Activated CD8-positive, alpha-beta T cell treated with anti-CD3 and anti-CD28 coated beads for 36 hours (primary cell): ENCODE results near the gene FRYL. TPM values are rescaled to one million over a fixed set of nuclear protein-coding genes. Genes with fewer than 3 reads are reported as not detected.

ENCODE experiments used
- ATAC-seq: fragments of 200-7000 bp; cut with Tn5 transposase; one replicate; pipeline ENCODE4 v1.10.0; 2021; ENCODE audit warnings: mild to moderate bottlenecking, moderate library complexity
- CTCF ChIA-PET: fragments of 350-600 bp; sonication (Branson Sonifier 250); formaldehyde crosslinking; loops from one replicate; lab custom pipeline; 2021; ENCODE audit warnings: antibody characterized with exemption; lab: Charles Lee
- POLR2A ChIA-PET: fragments of 350-600 bp; sonication (Branson Sonifier 250); formaldehyde crosslinking; loops from one replicate; lab custom pipeline; 2021; ENCODE audit warnings: antibody characterized with exemption; lab: Charles Lee
- DNase-seq: peaks from one replicate; pipeline ENCODE4 v3.0.0-alpha.2; 2020
- H3K27ac Mint-ChIP-seq: one replicate; pipeline ENCODE4 v1.8.0; 2021; ENCODE audit warnings: mild to moderate bottlenecking, mixed read lengths
- H3K27me3 Mint-ChIP-seq: one replicate; pipeline ENCODE4 v1.8.0; 2021; ENCODE audit warnings: mixed read lengths
- H3K36me3 Mint-ChIP-seq: one replicate; pipeline ENCODE4 v1.8.0; 2021; ENCODE audit warnings: low read depth, mixed read lengths
- H3K4me1 Mint-ChIP-seq: one replicate; pipeline ENCODE4 v1.8.0; 2021; ENCODE audit warnings: low read depth, mixed read lengths
- H3K4me3 Mint-ChIP-seq: one replicate; pipeline ENCODE4 v1.8.0; 2021; ENCODE audit warnings: mild to moderate bottlenecking, moderate library complexity, mixed read lengths
- H3K9me3 Mint-ChIP-seq: one replicate; pipeline ENCODE4 v1.8.0; 2021; ENCODE audit warnings: mixed read lengths
- CTCF ChIP-seq: fragments of 200-600 bp; IDR thresholded peaks from one replicate; pipeline ENCODE4 v1.8.0; 2022; ENCODE audit warnings: antibody characterized with exemption, mild to moderate bottlenecking
- intact Hi-C: fragments of 100-400 bp; cut with micrococcal nuclease; formaldehyde crosslinking; loops from one replicate; pipeline ENCODE4 v1.10.0; 2022
- total RNA-seq, 2 experiments: library from RNA; stranded (reverse); gene quantifications; one replicate each; pipeline ENCODE4 v1.2.3, GENCODE V29; 2021

Gene FRYL
- total RNA-seq, 2 experiments from 2014 or later = 66.6 to 73.2 TPM

GRCh38 chr4:48756689-48757220 lies 23.3 kb downstream of the FRYL start:
- Mint-ChIP-seq H3K27ac (no peak overlapping the region), H3K4me1 (peaks cover 45% of the 10 kb centered on the region), H3K9me3 (peaks cover 3% of the 10 kb centered on the region), H3K36me3 (peaks cover 18% of the 10 kb centered on the region), H3K4me3 (no peak overlapping the region), H3K27me3 (no peaks in the 10 kb centered on the region)
- DNase-seq (no peak), ATAC-seq (no peak)
- ChIA-PET CTCF (interaction anchor here (0.9 kb wide), 1 partner anchor 63 kb away, joined by 3 read pairs; no protein-coding TSS in a partner anchor), POLR2A (no interaction called here)
- intact Hi-C loops = no loop called here
- TF ChIP-seq CTCF = no peak

GRCh38 chr4:48755281-48755680 lies 24.8 kb downstream of the FRYL start:
- no peak for TF ChIP-seq CTCF
- Mint-ChIP-seq H3K36me3 (peaks cover 18% of the 10 kb centered on the region), H3K27ac (no peak overlapping the region), H3K4me3 (no peak overlapping the region), H3K4me1 (peaks cover 53% of the 10 kb centered on the region), H3K9me3 (peaks cover 3% of the 10 kb centered on the region), H3K27me3 (no peaks in the 10 kb centered on the region)
- POLR2A ChIA-PET = no interaction called here
- DNase-seq = no peak
- CTCF ChIA-PET = no interaction called here
- intact Hi-C loops = no loop called here
- ATAC-seq = no peak

DNA sequence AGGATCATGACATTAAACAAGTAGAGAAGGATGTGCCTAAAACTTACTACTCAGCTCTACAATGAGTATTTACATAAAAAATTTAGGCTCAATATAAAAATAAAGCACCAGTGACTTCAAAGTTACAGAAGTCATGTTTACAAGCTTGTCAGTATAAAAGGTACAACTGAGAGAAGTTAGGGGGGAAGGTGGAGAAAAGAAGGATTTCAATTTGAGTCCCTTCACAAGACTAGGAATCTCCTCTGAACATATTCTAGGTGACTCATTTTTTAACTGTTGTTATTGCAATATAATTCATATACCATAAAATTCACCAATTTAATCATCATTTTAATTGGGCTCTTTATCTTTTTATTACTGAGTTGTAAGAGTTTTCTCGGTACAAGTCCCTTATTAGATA lies 26.9 kb downstream of the FRYL start:
- CTCF ChIA-PET = interaction anchor here (0.8 to 1.2 kb wide), 2 partner anchors 10 to 69 kb away, joined by 3 read pairs; no protein-coding TSS in a partner anchor
- Mint-ChIP-seq H3K36me3 (peaks cover 8% of the 10 kb centered on the region), H3K4me1 (peaks cover 68% of the 10 kb centered on the region), H3K9me3 (peaks cover 1% of the 10 kb centered on the region), H3K4me3 (no peak overlapping the region), H3K27me3 (no peaks in the 10 kb centered on the region), H3K27ac (no peak overlapping the region)
- intact Hi-C loops = no loop called here
- DNase-seq (no peak), ATAC-seq (no peak)
- TF ChIP-seq CTCF = no peak
- POLR2A ChIA-PET = no interaction called here

- ATAC-seq (no peak), DNase-seq (no peak)
- ChIA-PET POLR2A (no interaction called here), CTCF (interaction anchor here (0.8 to 1.2 kb wide), 2 partner anchors 9 to 68 kb away, joined by 3 read pairs; no protein-coding TSS in a partner anchor)
- Mint-ChIP-seq H3K27ac (no peak overlapping the region), H3K36me3 (peaks cover 8% of the 10 kb centered on the region), H3K4me3 (no peak overlapping the region), H3K4me1 (peaks cover 70% of the 10 kb centered on the region), H3K27me3 (no peaks in the 10 kb centered on the region), H3K9me3 (peaks cover 1% of the 10 kb centered on the region)
- TF ChIP-seq CTCF = no peak
- intact Hi-C loops = no loop called here
Measured at GRCh38 chr4:48752726-48753125, 27.4 kb downstream of the FRYL start.

- POLR2A ChIA-PET = no interaction called here
- no peak for TF ChIP-seq CTCF
- Mint-ChIP-seq H3K4me3 (no peak overlapping the region), H3K9me3 (peaks cover 1% of the 10 kb centered on the region), H3K27ac (no peak overlapping the region), H3K27me3 (no peaks in the 10 kb centered on the region), H3K36me3 (peaks cover 8% of the 10 kb centered on the region), H3K4me1 (peaks cover 72% of the 10 kb centered on the region)
- DNase-seq (no peak), ATAC-seq (no peak)
- intact Hi-C loops = no loop called here
- CTCF ChIA-PET = interaction anchor here (0.8 to 1.2 kb wide), 2 partner anchors 9 to 68 kb away, joined by 3 read pairs; no protein-coding TSS in a partner anchor
Measured at GRCh38 chr4:48752246-48752645, 27.8 kb downstream of the FRYL start.
